ENCODE data around the gene UNC45A.

DNA sequence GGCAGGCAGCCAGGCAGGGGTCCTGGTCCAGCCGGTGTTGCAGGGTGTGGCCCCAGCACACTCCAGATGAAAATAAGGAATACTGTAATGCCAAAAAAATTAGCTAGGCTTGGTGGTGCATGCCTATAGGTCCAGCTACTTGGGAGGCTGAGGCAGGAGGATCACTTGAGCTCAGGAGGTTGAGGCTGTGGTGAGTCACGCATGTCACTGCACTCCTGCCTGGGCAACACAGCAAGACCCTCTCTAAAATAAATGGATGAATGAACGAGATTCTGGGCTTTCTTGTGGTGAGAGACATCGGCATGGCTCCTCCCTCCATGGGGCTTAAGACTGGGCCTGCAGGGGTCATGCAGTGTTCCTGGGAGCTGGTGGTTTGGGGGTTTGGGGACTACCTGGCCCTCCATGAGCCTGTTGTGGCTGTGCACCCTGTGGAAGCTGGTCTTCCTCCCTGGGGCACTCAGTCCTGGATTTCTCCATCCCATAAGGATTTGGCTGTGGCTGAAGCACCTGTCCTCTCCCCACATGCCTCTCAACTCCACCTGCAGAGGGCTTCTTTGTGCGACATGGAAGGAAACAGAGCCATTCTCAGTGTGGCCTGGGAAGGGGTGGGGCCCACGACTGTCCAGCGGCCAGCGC, 12.0 kb downstream of the UNC45A start:
- TF ChIP-seq, protein P1, sequence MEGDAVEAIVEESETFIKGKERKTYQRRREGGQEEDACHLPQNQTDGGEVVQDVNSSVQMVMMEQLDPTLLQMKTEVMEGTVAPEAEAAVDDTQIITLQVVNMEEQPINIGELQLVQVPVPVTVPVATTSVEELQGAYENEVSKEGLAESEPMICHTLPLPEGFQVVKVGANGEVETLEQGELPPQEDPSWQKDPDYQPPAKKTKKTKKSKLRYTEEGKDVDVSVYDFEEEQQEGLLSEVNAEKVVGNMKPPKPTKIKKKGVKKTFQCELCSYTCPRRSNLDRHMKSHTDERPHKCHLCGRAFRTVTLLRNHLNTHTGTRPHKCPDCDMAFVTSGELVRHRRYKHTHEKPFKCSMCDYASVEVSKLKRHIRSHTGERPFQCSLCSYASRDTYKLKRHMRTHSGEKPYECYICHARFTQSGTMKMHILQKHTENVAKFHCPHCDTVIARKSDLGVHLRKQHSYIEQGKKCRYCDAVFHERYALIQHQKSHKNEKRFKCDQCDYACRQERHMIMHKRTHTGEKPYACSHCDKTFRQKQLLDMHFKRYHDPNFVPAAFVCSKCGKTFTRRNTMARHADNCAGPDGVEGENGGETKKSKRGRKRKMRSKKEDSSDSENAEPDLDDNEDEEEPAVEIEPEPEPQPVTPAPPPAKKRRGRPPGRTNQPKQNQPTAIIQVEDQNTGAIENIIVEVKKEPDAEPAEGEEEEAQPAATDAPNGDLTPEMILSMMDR (tag by site-specific recombination; IDR thresholded peaks at IDR 0.05): no peak
- no peak for TF ChIP-seq ZNF138 (tag by site-specific recombination; IDR thresholded peaks at IDR 0.05; ENCODE audit: borderline replicate concordance)
